ENCODE measurements around the gene SLC7A8.

SLC7A8 gene

GRCh38 chr14:23182372-23183157 is 895 bp downstream of the SLC7A8 start:
- peak in 1 of 2 donors; percentile 32 for DNase-seq

- DNase-seq: no peak
Measured at GRCh38 chr14:23181946-23182345, 1.5 kb downstream of the SLC7A8 start.

- DNase-seq: no peak
Measured at GRCh38 chr14:23181453-23181852, 2.0 kb downstream of the SLC7A8 start.

- DNase-seq: no peak
Measured at GRCh38 chr14:23177181-23177580, 6.3 kb downstream of the SLC7A8 start.

- DNase-seq: no peak
Measured at GRCh38 chr14:23175823-23176222, 7.6 kb downstream of the SLC7A8 start.

GRCh38 chr14:23174296-23175184 is 8.9 kb downstream of the SLC7A8 start:
- DNase-seq: no peak

GRCh38 chr14:23173796-23174195 is 9.7 kb downstream of the SLC7A8 start:
- DNase-seq: no peak

- DNase-seq: no peak
Measured at GRCh38 chr14:23173031-23173430, 10.4 kb downstream of the SLC7A8 start.

- DNase-seq: no peak
Measured at GRCh38 chr14:23172574-23172973, 10.9 kb downstream of the SLC7A8 start.

GRCh38 chr14:23172096-23172495 is 11.4 kb downstream of the SLC7A8 start:
- DNase-seq: no peak

GRCh38 chr14:23171222-23171975 is 12.1 kb downstream of the SLC7A8 start:
- no peak for DNase-seq

- no peak for DNase-seq
Measured at GRCh38 chr14:23169622-23170021, 13.8 kb downstream of the SLC7A8 start.

- no peak for DNase-seq
Measured at GRCh38 chr14:23168246-23168645, 15.2 kb downstream of the SLC7A8 start.

GRCh38 chr14:23167116-23167847 is 16.2 kb downstream of the SLC7A8 start:
- no peak for DNase-seq

- no peak for DNase-seq
Measured at GRCh38 chr14:23164949-23165348, 18.5 kb downstream of the SLC7A8 start.

GRCh38 chr14:23164250-23164649 is 19.2 kb downstream of the SLC7A8 start:
- no peak for DNase-seq

- DNase-seq: no peak
Measured at GRCh38 chr14:23163830-23164229, 19.6 kb downstream of the SLC7A8 start.

- no peak for DNase-seq
Measured at GRCh38 chr14:23162800-23163199, 20.7 kb downstream of the SLC7A8 start.

GRCh38 chr14:23162005-23162404 is 21.5 kb downstream of the SLC7A8 start:
- no peak for DNase-seq

GRCh38 chr14:23160924-23161522 is 22.4 kb downstream of the SLC7A8 start:
- DNase-seq: no peak

- DNase-seq: no peak
Measured at GRCh38 chr14:23159532-23159931, 23.9 kb downstream of the SLC7A8 start.

GRCh38 chr14:23158779-23159178 is 24.7 kb downstream of the SLC7A8 start:
- DNase-seq: no peak

Measured in stimulated activated CD4-positive, alpha-beta T cell treated with anti-CD3 and anti-CD28 coated beads, Interleukin-2, amount 100 ng/mL, for 48 hours (primary cell).